HEK293T (cell line): ENCODE measurements around the gene CIROP.

ENCODE experiments used
- CTCF ChIA-PET: fragments of 350-600 bp; formaldehyde crosslinking; extraction: SDS; loops from one replicate; lab custom pipeline; 2021; ENCODE audit warnings: antibody characterized with exemption, inconsistent platforms; lab: Yijun Ruan, JAX
- POLR2A ChIA-PET: fragments of 350-600 bp; formaldehyde crosslinking; extraction: SDS; loops from one replicate; lab custom pipeline; 2020; ENCODE audit warnings: antibody characterized with exemption, inconsistent platforms; lab: Yijun Ruan, JAX
- DNase-seq: peaks from one replicate; pipeline ENCODE4 v3.0.0; 2012; ENCODE audit warnings: mixed read lengths; ENCODE audit errors: extremely low spot score
- ARNT ChIP-seq: fragments of 450-650 bp; IDR thresholded peaks from 2 replicates; pipeline ENCODE4 v1.6.1; 2017; ENCODE audit warnings: mild to moderate bottlenecking
- BHLHE40 ChIP-seq: fragments of 450-650 bp; IDR thresholded peaks from 2 replicates; pipeline ENCODE4 v1.6.1; 2016; ENCODE audit warnings: mild to moderate bottlenecking, moderate library complexity, borderline replicate concordance
- CTBP1 ChIP-seq: fragments of 450-650 bp; IDR thresholded peaks from 2 replicates; pipeline ENCODE4 v1.6.1; 2016; ENCODE audit warnings: borderline replicate concordance
- ELF4 ChIP-seq: fragments of 450-650 bp; IDR thresholded peaks from 2 replicates; pipeline ENCODE4 v1.6.1; 2017; ENCODE audit warnings: antibody characterized with exemption
- FOXA1 ChIP-seq: fragments of 450-650 bp; IDR thresholded peaks from 2 replicates; pipeline ENCODE4 v1.6.1; 2016; ENCODE audit warnings: mild to moderate bottlenecking
- FOXK2 ChIP-seq: fragments of 450-650 bp; IDR thresholded peaks from 2 replicates; pipeline ENCODE4 v1.6.1; 2016; ENCODE audit warnings: mild to moderate bottlenecking
- FOXM1 ChIP-seq: fragments of 450-650 bp; IDR thresholded peaks from 2 replicates; pipeline ENCODE4 v1.6.1; 2017; ENCODE audit warnings: mild to moderate bottlenecking, borderline replicate concordance
- HDGF ChIP-seq: fragments of 450-650 bp; IDR thresholded peaks from 2 replicates; pipeline ENCODE4 v1.6.1; 2017; ENCODE audit warnings: antibody characterized with exemption, borderline replicate concordance
- L3MBTL2 ChIP-seq: fragments of 450-650 bp; conservative IDR thresholded peaks from 2 replicates; pipeline ENCODE4 v1.6.1; 2016; ENCODE audit warnings: mild to moderate bottlenecking
- LEF1 ChIP-seq: fragments of 450-650 bp; IDR thresholded peaks from 2 replicates; pipeline ENCODE4 v1.6.1; 2017; ENCODE audit warnings: mild to moderate bottlenecking, borderline replicate concordance
- NFRKB ChIP-seq: fragments of 450-650 bp; IDR thresholded peaks from 2 replicates; pipeline ENCODE4 v1.6.1; 2016; ENCODE audit warnings: mild to moderate bottlenecking, moderate library complexity
- PKNOX1 ChIP-seq: fragments of 450-650 bp; IDR thresholded peaks from 2 replicates; pipeline ENCODE4 v1.6.1; 2016
- SP1 ChIP-seq: fragments of 450-650 bp; IDR thresholded peaks from 2 replicates; pipeline ENCODE4 v1.6.1; 2017
- SUZ12 ChIP-seq: fragments of 450-650 bp; IDR thresholded peaks from 2 replicates; pipeline ENCODE4 v1.6.1; 2016; ENCODE audit warnings: mild to moderate bottlenecking
- TARDBP ChIP-seq: fragments of 450-650 bp; IDR thresholded peaks from 2 replicates; pipeline ENCODE4 v1.6.1; 2016
- ZNF384 ChIP-seq: fragments of 450-650 bp; IDR thresholded peaks from 2 replicates; pipeline ENCODE4 v1.6.1; 2016

Gene CIROP

GRCh38 chr14:23148591-23149249, 43.9 kb upstream of the CIROP start:
- no peak for DNase-seq
- TF ChIP-seq FOXA1: no peak
- TF ChIP-seq CTBP1: no peak
- TF ChIP-seq SUZ12: no peak
- TF ChIP-seq FOXK2: no peak
- no peak for TF ChIP-seq HDGF
- CTCF ChIA-PET: interaction anchor here (0.6 kb wide), 1 partner anchor 27 kb away, joined by 3 read pairs; no protein-coding TSS in a partner anchor
- POLR2A ChIA-PET: no interaction called here

- POLR2A ChIA-PET: no interaction called here
- no peak for DNase-seq
- TF ChIP-seq ZNF384: no peak
- no peak for TF ChIP-seq FOXM1
- CTCF ChIA-PET: interaction anchor here (0.6 kb wide), 1 partner anchor 38 kb away, joined by 3 read pairs; no protein-coding TSS in a partner anchor
Observed at GRCh38 chr14:23147676-23148075, 42.9 kb upstream of the CIROP start.

- TF ChIP-seq ARNT (no peak), SP1 (no peak), FOXK2 (no peak), L3MBTL2 (no peak), PKNOX1 (no peak), LEF1 (no peak), FOXA1 (no peak), ELF4 (no peak), TARDBP (no peak), FOXM1 (no peak), ZNF384 (no peak), NFRKB (no peak), BHLHE40 (no peak)
- CTCF ChIA-PET: no interaction called here
- DNase-seq: no peak
- POLR2A ChIA-PET: no interaction called here
Observed at GRCh38 chr14:23146980-23147379, 42.2 kb upstream of the CIROP start.

- no peak for TF ChIP-seq ELF4
- no peak for TF ChIP-seq FOXK2
- TF ChIP-seq NFRKB: no peak
- TF ChIP-seq ARNT: no peak
- CTCF ChIA-PET: interaction anchor here (1.2 kb wide), 1 partner anchor 25 kb away, joined by 8 read pairs; no protein-coding TSS in a partner anchor
- DNase-seq: no peak
- POLR2A ChIA-PET: no interaction called here
Observed at GRCh38 chr14:23146351-23146910, 41.6 kb upstream of the CIROP start.

- TF ChIP-seq TARDBP: no peak
- no peak for TF ChIP-seq SP1
- TF ChIP-seq BHLHE40: no peak
- TF ChIP-seq L3MBTL2: no peak
- no peak for TF ChIP-seq CTBP1
- TF ChIP-seq PKNOX1: no peak
- no peak for TF ChIP-seq FOXK2
- no peak for TF ChIP-seq FOXM1
- no peak for TF ChIP-seq NFRKB
- no peak for TF ChIP-seq SUZ12
- TF ChIP-seq HDGF: no peak
- no peak for TF ChIP-seq LEF1
- no peak for TF ChIP-seq ARNT
- no peak for TF ChIP-seq ELF4
- TF ChIP-seq ZNF384: no peak
- CTCF ChIA-PET: interaction anchor here (0.7 to 1.2 kb wide), 2 partner anchors 25 to 41 kb away, joined by 4 to 8 read pairs; no protein-coding TSS in a partner anchor
- POLR2A ChIA-PET: interaction anchor here (0.8 kb wide), 1 partner anchor 50 kb away, joined by 3 read pairs; the partner anchor contains the start of genes ACIN1 and C14orf119
Observed at GRCh38 chr14:23145794-23146350, 41.1 kb upstream of the CIROP start.

GRCh38 chr14:23143911-23144310, 39.1 kb upstream of the CIROP start:
- ChIA-PET POLR2A (interaction anchor here (0.8 kb wide), 1 partner anchor 40 kb away, joined by 3 read pairs; no protein-coding TSS in a partner anchor), CTCF (interaction anchor here (0.7 to 5.3 kb wide), 2 partner anchors 10 to 23 kb away, joined by 3 to 27 read pairs; no protein-coding TSS in a partner anchor)
- TF ChIP-seq SUZ12 (no peak), ARNT (no peak), ZNF384 (no peak), LEF1 (no peak), HDGF (no peak), FOXK2 (no peak), ELF4 (no peak), FOXM1 (no peak), SP1 (no peak), CTBP1 (no peak), PKNOX1 (no peak), L3MBTL2 (no peak), NFRKB (no peak), BHLHE40 (no peak), FOXA1 (no peak), TARDBP (no peak)
- DNase-seq: no peak

More at GRCh38 chr14:23145794-23146350, 41.1 kb upstream of the CIROP start:
- no peak for DNase-seq
